ENCODE results near the gene KLF7. TPM values are rescaled to one million over a fixed set of nuclear protein-coding genes. Genes with fewer than 3 reads are reported as not detected.

Gene KLF7
- polyA plus RNA-seq, 3 donors: 9.4 to 40.7 (median 10.3) TPM

DNA sequence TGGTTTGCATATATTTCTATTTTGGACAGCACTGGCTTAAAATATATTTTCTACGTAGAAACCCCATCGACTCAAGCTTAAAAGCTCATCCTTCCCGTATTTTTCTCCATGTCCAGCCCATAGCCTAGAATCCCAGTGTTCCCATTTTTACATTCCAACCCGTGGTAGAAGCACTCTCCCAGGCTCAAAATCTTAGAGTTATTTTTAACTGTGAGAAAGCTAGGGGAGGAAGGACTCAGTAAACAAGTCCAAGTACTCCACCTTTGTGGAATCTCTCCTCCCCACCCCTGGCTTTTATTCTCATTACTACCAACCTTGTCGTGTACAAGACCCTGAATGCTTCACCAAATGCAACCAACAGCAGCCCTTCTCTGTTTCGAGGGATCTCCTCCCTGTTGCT lies 69.8 kb downstream of the KLF7 start:
- H3K9me3 ChIP-seq (replicated peaks in 1 of 2; ENCODE audit: control insufficient read depth in 1 of 2, insufficient read depth in 1 of 2, low read length in 2 of 2): peaks cover 4% of the 10 kb centered on the region in 2 donors
- TF ChIP-seq, protein P1, sequence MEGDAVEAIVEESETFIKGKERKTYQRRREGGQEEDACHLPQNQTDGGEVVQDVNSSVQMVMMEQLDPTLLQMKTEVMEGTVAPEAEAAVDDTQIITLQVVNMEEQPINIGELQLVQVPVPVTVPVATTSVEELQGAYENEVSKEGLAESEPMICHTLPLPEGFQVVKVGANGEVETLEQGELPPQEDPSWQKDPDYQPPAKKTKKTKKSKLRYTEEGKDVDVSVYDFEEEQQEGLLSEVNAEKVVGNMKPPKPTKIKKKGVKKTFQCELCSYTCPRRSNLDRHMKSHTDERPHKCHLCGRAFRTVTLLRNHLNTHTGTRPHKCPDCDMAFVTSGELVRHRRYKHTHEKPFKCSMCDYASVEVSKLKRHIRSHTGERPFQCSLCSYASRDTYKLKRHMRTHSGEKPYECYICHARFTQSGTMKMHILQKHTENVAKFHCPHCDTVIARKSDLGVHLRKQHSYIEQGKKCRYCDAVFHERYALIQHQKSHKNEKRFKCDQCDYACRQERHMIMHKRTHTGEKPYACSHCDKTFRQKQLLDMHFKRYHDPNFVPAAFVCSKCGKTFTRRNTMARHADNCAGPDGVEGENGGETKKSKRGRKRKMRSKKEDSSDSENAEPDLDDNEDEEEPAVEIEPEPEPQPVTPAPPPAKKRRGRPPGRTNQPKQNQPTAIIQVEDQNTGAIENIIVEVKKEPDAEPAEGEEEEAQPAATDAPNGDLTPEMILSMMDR (IDR thresholded peaks at IDR 0.05): no peak
- H3K9ac ChIP-seq (ENCODE audit: insufficient read depth, low read length, poor library complexity, severe bottlenecking): no peak overlapping the region
- no peak overlapping the region for H2AFZ ChIP-seq (ENCODE audit: insufficient read depth, low read depth, low read length, poor library complexity, severe bottlenecking)
- intact Hi-C loops (cut with micrococcal nuclease): no loop called here
- H4K20me1 ChIP-seq (ENCODE audit: insufficient read depth, low read length): peaks cover 86% of the 10 kb centered on the region
- WGBS (ENCODE audit: insufficient coverage): 100% methylated on average over 2 of the region's 6 CpGs
- Mint-ChIP-seq H3K4me1 (peaks cover 8% of the 10 kb centered on the region), H3K36me3 (peaks cover 29 to 43% of the 10 kb centered on the region in 2 donors), H3K27ac (peak overlapping the region in 2 of 7 donors; percentile 17 to 37), H3K4me3 (no peak overlapping the region), H3K9me3 (peaks cover 0 to 9% (median 5%) of the 10 kb centered on the region in 7 donors), H3K27me3 (ENCODE audit: low read depth in 3 of 3) (peaks cover 0 to 1% (median 0%) of the 10 kb centered on the region in 3 donors)
- peaks cover 0 to 10% of the 10 kb centered on the region in 2 donors for H3K4me1 ChIP-seq (ENCODE audit: control insufficient read depth in 1 of 2, insufficient read depth in 2 of 2, low read length in 2 of 2)
- peaks cover 54% of the 10 kb centered on the region for H3K79me2 ChIP-seq (ENCODE audit: insufficient read depth, low read length)
- no peak for DNase-seq
- no peak overlapping the region for H3K4me2 ChIP-seq (replicated peaks; ENCODE audit: extremely low read depth, low read length, poor library complexity, severe bottlenecking)
- peaks cover 3 to 48% of the 10 kb centered on the region in 2 donors for H3K36me3 ChIP-seq (replicated peaks in 1 of 2; ENCODE audit: control insufficient read depth in 1 of 2, insufficient read depth in 2 of 2, low read length in 2 of 2)
- H3K27ac ChIP-seq (ENCODE audit: low read depth in 1 of 2, low read length in 2 of 2): no peak overlapping the region
- no peaks in the 10 kb centered on the region for H3K27me3 ChIP-seq (ENCODE audit: control insufficient read depth in 2 of 2, insufficient read depth in 2 of 2, low read length in 2 of 2)
- H3K4me3 ChIP-seq (replicated peaks in 1 of 3; ENCODE audit: low read depth in 2 of 3, low read length in 3 of 3): no peak overlapping the region

DNA sequence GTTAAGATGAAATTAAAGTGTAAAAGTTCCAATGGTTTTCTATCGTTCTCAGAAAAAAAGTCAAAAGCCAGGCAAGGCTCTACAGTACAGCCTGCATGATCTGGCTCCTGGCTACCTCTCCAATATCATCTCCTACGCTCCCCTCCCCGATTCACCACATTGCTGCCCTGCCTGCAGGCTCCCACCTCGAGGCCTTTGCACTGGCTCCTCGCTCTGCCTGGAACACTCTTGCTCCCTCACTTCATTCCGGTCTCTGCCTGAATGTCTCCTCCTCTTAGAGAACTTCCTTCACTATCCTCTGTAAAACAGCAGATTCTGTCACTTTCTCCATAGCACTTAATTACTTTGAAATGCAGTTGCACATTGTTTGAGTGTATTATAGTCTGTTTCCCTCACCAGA lies 72.5 kb downstream of the KLF7 start:
- Histone ChIP-seq H3K79me2 (ENCODE audit: insufficient read depth, low read length) (peaks cover 52% of the 10 kb centered on the region), H3K9me3 (replicated peaks in 1 of 2; ENCODE audit: control insufficient read depth in 1 of 2, insufficient read depth in 1 of 2, low read length in 2 of 2) (peaks cover 4% of the 10 kb centered on the region in 2 donors), H3K4me1 (ENCODE audit: control insufficient read depth in 1 of 2, insufficient read depth in 2 of 2, low read length in 2 of 2) (peaks cover 0 to 10% of the 10 kb centered on the region in 2 donors), H3K27ac (ENCODE audit: low read depth in 1 of 2, low read length in 2 of 2) (no peak overlapping the region), H3K4me3 (replicated peaks in 1 of 3; ENCODE audit: low read depth in 2 of 3, low read length in 3 of 3) (no peak overlapping the region), H3K27me3 (ENCODE audit: control insufficient read depth in 2 of 2, insufficient read depth in 2 of 2, low read length in 2 of 2) (no peaks in the 10 kb centered on the region), H3K4me2 (replicated peaks; ENCODE audit: extremely low read depth, low read length, poor library complexity, severe bottlenecking) (no peak overlapping the region), H4K20me1 (ENCODE audit: insufficient read depth, low read length) (peaks cover 90% of the 10 kb centered on the region), H3K9ac (ENCODE audit: insufficient read depth, low read length, poor library complexity, severe bottlenecking) (no peak overlapping the region), H3K36me3 (replicated peaks in 1 of 2; ENCODE audit: control insufficient read depth in 1 of 2, insufficient read depth in 2 of 2, low read length in 2 of 2) (peaks cover 5 to 54% of the 10 kb centered on the region in 2 donors), H2AFZ (ENCODE audit: insufficient read depth, low read depth, low read length, poor library complexity, severe bottlenecking) (no peak overlapping the region)
- Mint-ChIP-seq H3K4me1 (peaks cover 19% of the 10 kb centered on the region), H3K27me3 (ENCODE audit: low read depth in 3 of 3) (peaks cover 0 to 2% (median 0%) of the 10 kb centered on the region in 3 donors), H3K4me3 (no peak overlapping the region), H3K9me3 (peaks cover 0 to 9% (median 5%) of the 10 kb centered on the region in 7 donors), H3K27ac (peak overlapping the region in 1 of 7 donors; percentile 23), H3K36me3 (peaks cover 37 to 49% of the 10 kb centered on the region in 2 donors)
- 92% methylated on average over 5 of the region's 6 CpGs for WGBS (ENCODE audit: insufficient coverage)
- DNase-seq: no peak
- intact Hi-C loops (cut with micrococcal nuclease): no loop called here
- TF ChIP-seq, protein P1 (IDR thresholded peaks at IDR 0.05): no peak

All from CD14-positive monocyte (primary cell).